OCI-M1 (cell line): Measurements from ENCODE around the gene GCNT2.
A peak's percentile ranks its signal among the peaks of the same experiment; 100 is the strongest.
"Not testable (repeated sequence)": the region's sequence is repeated elsewhere in the genome, so short reads cannot be mapped to it uniquely, and the experiment has no call there.

ENCODE experiments used
- DNase-seq: peaks from one replicate; lab custom pipeline; 2025; lab: John Stamatoyannopoulos, UW

The GCNT2 gene

DNA sequence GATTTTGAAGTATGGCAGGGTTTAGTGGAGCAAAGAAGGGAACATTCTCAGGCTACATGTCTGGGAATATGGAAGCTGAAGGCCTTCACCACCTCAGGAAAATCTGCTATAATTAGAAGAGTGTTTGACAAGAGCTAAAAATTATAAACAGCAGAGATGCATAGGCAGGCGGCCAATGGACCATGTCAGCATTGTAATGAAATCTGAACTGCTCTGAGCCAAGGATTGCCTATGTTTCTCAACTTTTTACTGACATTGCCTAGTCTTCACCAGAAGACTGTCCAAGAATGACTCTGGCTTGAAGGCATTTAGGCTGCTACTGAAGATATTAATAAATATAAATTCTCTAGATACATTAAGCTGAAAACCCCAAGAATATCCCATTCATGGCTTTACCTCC lies 89.1 kb downstream of the GCNT2 start:
- no peak for DNase-seq

DNA sequence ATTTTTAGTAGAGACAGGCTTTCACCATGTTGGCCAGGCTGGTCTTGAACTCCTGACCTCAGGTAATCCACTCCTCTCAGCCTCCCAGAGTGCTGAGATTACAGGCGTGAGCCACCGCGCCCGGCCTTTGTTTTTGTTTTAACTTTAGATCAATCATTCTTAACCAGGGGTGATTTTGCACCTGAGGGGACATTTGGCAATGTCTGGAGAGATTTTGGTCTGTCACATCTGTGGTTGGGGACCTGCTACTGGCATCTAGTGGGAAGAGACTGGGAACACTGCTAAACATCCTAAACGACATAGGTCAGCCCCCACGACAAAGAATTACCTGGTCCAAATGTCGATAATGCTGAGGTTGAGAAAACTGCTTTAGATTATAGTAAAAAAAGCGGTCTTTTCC lies 91.0 kb downstream of the GCNT2 start:
- no peak for DNase-seq

DNA sequence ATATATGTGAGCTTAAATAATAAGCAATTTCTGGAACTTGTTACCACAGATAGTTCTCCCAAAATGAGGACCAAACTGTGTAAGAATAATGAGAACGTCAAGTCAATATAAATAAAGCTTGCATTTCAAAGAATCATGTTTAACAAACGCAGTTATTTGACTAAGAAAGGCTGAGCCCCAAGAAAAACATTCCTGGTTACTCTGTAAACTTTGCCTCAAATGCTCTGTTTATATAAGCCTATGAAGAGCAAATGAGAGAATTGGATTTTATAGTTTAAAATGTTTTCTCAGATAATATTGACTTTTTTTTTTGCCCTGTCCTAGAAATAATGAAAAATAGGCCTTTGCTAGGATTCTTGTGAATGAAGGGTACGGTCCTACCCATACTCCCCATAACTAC lies 91.9 kb downstream of the GCNT2 start:
- DNase-seq, result no peak

DNA sequence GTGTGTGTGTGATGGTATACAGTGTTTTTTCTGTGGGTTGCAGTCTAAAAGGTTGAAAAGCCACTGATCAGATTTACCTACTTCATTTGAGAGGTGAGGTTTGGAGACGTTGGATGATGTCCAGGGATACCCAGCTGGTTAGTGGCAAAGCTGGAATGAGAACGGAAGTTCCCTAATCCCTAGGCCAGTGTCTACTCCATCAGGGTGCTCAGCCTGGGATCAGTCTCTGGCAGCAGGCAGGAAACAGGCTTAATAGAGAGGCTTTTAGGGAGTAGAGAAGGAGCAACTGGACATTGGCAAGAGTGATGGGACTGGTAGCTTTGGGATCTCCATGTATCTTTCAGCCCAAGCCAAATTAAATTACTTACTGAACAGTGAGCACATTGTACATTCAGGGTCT lies 92.6 kb downstream of the GCNT2 start:
- no peak for DNase-seq

DNA sequence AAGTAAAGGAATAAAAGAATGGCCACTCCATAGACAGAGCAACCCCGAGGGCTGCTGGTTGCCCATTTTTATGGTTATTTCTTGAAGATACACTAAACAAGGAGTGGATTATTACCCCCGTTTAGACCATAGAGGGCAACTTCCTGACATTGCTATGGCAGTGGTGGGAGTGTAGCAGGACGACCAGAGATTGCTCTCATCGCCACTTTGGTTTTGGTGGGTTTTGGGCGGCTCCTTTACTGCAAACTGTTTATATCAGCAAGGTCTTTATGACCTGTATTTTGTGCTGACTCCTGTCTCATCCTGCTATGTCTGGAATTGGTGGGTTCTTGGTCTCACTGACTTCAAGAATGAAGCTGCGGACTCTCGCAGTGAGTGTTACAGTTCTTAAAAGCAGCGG lies 94.5 kb downstream of the GCNT2 start:
- DNase-seq, result no peak

DNA sequence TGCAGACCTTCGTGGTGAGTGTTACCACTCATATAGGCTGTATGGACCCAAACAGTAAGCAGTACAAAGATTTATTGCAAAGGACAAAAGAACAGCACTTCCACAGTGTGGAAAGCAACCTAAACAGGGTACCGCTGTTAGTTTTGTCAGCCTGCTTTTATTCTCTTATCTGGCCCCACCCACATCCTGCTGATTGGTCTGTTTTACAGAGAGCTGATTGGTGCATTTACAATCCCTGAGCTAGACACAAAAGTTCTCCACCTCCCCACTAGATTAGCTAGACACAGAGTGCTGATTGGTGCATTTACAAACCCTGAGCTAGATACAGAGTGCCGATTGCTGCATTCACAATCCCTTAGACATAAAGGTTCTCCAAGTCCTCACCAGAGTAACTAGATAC lies 95.1 kb downstream of the GCNT2 start:
- DNase-seq, result not testable (repeated sequence)

DNA sequence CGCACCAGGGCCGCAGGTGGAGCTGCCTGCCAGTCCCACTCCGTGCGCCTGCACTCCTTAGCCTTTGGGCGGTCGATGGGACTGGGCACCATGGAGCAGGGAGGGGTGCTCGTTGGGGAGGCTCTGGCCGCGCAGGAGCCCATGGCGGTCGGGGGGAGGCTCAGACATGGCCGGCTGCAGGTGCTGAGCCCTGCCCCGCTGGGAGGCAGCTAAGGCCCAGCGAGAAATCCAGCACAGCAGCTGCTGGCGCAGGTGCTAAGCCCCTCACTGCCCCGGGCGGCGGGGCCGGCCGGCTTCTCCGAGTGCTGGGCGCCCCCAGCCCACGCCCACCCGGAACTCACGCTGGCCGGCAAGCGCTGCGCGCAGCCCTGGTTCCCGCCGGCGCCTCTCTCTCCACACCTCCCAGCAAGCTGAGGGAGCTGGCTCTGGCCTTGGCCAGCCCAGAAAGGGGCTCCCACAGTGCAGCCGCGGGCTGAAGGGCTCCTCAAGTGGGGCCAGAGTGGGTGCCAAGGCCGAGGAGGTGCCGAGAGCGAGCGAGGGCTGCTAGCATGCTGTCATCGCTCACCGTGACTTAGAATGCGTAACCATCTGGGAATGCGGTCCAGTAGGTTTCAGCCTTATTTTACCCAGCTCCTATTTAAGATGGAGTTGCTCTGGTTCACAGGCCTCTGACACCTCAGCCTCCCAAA lies 96.0 kb downstream of the GCNT2 start:
- DNase-seq, result no peak

DNA sequence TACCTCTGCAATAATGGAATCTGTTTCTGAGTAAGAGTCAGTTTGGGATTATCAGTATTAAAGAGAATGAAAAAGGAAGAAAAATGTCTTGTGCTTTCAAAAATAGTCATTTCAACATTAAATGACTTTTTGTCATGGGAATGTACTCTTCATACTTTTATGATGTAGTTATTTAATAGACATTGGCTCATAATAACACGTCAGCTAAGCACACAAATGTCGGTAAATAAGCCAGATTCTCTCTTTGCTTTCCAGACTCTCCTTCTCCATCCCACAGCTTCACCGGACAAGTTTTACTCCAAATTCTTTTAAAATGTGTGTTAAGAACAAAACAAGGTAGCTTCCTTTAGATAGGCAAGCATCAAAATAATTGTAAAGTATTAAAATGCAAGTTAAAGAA lies 97.3 kb downstream of the GCNT2 start:
- no peak for DNase-seq

DNA sequence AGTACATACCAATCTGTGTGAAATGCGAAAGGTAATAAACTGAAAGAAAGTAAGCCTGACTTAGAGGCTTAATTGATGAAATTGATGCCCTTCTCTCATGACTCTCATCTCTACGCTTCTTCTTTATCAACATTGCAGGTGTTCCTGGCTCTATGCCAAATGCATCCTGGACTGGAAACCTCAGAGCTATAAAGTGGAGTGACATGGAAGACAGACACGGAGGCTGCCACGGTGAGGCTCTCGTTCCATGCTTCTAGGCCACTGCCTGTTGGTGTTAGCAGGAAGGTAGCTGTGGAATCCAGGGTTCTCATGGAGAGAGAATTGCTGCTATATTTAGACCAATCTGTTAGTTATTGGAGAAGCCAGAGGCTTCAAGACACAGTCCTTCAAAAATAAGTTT lies 100.1 kb downstream of the GCNT2 start:
- DNase-seq, result no peak

DNA sequence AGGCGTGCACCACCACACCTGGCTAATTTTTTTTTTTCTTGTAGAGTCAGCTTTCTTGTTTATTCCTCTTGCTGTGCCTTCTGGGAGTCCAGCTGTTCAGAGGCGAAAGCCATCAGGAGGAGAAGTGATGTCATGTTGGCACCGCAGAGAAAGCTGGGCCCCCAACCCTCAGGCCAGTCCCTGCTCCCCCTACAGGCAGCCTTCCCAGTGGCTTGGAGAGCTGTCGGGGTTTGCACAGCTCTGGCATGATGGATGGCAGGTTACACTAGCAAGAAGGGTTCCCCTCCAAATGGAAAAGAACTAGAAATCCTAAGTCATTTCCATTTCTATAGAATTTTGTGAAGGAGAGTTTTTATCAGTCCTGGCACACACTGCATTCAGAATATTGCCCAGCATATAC lies 100.7 kb downstream of the GCNT2 start:
- no peak for DNase-seq

DNA sequence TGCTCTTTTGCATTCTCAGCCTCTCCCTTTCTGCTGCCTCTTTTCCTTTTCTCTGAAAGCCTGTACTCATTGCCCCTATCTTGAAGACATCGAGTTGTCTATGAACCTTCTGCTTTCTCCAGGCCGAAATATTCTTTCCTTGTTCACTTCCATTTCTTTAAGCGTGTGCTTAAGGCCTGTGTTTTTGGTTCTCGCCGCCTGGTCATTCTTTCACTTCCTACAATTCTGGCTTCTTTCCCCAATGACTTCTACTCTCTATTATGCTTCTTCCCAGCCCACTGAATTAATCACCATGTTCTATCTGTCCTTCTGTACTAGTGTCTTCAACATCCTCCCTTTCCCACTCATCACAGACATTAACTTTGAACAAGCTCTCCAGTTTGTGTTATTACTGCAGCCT lies 103.7 kb downstream of the GCNT2 start:
- no peak for DNase-seq

DNA sequence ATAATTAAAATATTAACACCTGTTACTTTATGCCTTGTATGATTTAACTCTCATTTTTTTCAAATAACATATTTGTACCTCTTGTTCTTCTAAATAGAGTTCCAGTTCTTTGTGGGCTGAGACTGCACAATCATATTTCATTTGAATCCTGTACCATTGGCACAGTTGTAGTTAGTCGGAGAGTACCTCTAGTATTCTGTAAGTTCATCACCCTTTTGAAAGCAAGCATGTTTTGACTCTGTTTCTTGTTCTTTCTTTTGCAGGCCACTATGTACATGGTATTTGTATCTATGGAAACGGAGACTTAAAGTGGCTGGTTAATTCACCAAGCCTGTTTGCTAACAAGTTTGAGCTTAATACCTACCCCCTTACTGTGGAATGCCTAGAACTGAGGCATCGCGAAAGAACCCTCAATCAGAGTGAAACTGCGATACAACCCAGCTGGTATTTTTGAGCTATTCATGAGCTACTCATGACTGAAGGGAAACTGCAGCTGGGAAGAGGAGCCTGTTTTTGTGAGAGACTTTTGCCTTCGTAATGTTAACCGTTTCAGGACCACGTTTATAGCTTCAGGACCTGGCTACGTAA lies 105.1 kb downstream of the GCNT2 start:
- DNase-seq, result no peak

DNA sequence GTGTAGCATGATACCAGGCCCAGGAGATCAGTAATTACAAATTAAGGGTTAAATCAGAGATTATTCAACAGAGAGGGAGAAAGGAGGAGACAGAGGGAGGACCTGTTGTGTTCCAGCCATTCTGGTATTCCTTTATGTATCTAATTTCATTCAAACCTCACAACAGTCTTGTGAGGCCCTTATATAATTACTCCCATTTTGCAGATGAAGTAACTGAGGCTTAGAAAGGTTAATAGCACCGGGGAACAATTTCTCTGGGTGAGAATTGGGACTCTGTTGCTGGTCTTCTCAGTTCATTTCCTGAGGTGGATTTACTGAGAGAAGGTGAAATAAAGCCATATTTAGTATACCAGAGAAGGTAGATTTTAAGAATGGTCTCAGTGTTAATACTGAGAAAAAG lies 106.6 kb downstream of the GCNT2 start:
- DNase-seq, result no peak

DNA sequence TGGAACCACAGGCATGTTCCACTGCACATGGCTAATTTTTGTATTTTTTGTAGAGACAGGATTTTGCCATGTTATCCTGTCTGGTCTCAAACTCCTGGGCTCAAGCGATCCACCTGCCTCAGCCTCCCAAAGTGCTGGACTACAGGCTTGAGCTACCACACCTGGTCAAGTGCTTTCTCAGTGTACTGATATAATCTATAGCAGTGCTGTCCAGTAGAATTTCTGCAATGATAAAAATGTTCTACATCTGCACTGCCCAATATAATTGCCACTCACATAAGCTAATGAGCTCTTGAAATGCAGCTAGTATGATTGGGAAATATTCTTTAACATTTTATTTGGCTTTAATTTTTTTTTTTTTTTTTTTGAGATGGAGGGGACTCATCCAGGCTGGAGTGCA lies 109.0 kb downstream of the GCNT2 start:
- DNase-seq, result no peak

DNA sequence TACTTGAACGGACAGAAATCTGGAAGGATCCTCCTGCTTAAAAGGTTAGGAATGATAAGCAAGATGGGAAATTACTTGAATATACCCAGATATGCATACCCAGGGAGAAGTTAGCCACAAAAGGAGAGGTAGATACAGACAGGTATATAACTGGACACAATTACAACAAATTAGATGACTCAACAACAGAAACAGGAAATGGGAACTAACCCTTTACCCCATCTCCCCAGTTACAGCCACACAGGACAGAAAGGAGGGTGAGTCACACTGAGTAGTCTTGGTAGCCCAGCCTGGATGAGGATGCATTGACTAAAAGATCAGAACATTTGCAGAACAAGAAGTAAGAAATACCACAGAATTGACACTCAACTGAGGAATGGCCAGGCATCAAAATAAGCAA lies 112.1 kb downstream of the GCNT2 start:
- peak; percentile 71 for DNase-seq

DNA sequence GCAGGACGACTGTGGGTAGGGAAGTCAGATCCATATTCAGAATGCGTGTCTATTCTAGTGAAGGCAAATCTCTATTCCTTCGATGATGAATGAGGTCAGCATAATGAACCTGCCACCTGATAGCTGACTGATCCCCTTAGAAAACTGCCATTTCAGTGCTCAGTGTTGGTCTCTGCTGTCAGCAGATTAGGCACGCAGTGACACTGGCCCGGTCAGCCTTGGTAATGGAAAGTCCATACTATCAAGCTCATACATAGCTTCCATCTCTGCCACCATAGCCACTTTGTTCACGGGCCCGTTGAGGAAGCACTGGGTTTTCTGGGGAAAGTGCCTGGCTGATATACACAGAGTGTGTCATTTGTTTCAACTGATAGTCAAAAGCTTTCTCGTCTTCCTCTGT lies 119.3 kb downstream of the GCNT2 start:
- peak; percentile 90 for DNase-seq

DNA sequence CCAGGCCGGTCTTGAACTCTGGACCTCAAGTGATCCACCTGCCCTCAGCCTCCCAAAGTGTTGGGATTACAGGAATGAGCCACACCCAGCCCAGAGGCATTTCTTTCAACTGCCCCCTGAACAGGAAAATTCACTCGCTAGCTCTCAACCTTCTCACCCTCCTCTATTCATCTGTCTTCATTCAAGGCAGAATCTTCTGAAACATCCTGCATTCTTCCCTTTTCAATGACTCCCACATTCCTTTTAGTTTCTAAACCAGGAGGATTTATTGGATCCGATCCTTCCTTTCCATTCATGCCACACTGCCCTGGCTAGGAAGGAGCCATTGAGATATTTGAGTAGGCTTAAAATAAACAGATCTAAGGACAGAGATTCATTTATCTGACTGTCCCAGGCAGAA lies 120.4 kb downstream of the GCNT2 start:
- DNase-seq, result no peak

DNA sequence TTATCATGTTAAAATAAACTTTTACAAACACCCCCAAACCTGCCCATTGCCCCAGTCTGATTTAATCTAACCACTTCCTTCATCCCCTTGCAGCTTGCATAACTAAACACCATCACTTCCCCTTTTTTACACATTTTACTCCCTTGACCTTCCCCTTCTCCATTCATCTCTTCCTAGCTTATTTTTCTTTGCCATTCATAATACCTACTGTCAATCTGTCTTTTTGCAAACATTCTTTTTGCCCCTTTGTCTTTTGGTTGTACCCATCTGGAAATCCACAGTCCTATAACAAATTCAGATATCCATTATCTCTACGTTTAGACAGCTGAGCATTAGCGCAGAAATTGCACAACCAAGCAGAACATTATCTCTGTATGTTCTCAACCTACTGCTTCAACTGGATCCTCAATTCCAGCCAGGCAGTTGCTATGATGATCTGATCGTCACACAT lies 122.1 kb downstream of the GCNT2 start:
- DNase-seq, result peak; percentile 94

DNA sequence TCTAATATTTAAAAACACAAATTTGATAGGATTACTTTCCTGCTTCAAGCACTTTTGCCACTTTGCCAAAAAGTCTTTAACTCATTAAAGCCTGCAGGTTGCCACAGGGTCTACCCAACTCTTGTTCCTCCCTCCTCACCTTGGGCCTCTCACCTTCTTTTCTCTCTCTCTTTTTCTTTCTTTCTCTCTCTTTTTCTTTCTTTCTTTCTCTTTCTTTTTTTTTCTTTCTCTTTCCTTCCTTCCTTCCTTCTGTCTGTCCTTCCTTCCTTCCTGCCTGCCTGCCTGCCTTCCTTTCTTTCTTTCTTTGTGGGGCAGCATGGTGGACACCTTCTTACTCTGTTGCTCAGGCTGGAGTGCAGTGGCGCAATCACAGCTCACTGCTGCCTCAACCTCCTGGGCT lies 123.1 kb downstream of the GCNT2 start:
- no peak for DNase-seq

DNA sequence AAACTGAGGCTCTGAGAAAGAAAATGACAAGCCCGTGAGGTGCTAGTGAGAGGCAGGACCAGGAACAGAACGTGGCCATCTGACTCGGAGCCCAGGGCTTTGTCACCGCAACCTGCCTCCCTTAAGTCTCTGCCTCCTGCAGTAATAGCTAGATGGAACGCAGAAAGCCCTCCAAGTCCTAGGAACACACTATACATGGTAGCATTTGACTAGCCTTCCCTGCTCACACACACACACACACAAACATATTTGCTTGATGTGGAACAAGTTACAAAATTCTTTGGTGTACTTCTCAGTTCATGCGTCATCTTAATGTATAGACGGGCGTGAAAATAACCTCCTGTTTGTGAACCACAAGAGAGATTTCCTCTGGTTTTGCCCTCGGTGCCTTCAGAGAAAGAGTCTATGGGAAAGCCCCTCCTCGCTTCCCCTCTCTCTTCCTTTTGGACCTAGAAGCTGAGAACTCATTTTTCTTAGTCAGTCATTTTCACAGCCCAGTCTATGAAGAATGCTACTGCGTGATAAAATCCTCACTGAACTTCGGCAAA lies 134.4 kb downstream of the GCNT2 start:
- DNase-seq, result no peak

DNA sequence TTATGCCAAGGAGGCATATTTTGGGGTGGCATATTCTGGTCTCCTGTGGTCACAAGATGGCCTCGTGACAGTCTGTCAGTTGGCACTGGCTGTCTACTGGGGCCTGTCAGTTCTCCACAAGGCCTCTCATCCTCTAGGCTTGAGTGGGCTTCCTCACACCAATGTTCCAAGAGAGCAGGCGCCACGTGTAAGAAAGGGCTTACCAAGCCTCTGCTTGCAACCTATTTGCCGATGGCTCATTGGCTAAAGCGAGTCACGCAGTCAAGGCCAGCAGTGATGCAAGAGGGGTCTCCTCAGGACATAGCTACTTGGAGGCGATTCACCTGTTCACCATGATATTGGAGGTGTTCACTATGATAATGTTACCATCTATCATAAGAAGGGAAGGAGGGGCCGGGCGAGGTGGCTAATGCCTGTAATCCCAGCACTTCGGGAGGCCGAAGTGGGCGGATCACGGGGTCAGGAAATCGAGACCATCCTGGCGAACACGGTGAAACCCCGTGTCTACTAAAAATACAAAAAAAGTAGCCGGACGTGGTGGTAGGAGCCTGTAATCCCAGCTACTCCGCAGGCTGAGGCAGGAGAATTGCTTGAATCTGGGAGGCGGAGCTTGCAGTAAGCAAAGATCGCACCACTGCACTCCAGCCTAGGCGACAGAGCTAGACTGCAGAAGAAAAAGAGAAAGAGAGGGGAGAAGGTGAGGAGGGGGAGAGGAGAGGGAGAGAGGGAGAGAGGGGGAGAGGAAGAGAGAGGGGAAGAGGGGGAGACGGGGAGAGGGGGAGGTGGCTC lies 138.0 kb downstream of the GCNT2 start:
- DNase-seq, result no peak

DNA sequence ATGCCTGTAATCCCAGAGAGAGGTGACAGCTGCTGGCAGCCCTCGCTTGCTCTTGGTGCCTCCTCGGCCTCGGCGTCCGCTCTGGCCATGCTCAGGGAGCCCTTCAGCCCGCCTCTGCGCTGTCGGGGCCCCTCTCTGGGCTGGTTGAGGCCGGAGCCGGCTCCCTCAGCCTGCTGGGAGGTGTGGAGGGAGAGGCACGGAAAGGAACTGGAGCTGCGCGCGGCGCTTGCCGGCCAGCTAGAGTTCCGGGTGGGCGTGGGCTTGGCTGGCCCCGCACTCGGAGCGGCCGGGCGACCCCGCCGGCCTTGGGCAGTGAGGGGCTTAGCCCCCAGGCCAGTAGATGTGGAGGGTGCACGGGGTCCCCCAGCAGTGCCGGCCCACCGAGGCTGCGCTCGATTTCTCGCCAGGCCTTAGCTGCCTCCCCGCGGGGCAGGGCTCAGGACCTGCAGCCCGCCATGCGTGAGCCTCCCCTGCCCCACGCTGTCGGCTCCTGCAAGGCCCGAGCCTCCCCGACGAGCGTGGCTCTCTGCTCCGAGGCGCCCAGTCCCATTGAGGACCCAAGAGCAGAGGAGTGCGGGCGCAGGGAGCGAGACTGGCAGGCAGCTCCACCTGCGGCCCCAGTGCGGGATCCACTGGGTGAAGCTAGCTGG lies 138.7 kb downstream of the GCNT2 start:
- no peak for DNase-seq
